Kidney capillary endothelial cell (primary cell): ENCODE measurements around the gene ADAMTS5.

Experiments
- DNase-seq: peaks from one replicate; pipeline ENCODE4 v3.0.0-alpha.2; 2018; ENCODE audit warnings: low spot score

The ADAMTS5 gene

DNA sequence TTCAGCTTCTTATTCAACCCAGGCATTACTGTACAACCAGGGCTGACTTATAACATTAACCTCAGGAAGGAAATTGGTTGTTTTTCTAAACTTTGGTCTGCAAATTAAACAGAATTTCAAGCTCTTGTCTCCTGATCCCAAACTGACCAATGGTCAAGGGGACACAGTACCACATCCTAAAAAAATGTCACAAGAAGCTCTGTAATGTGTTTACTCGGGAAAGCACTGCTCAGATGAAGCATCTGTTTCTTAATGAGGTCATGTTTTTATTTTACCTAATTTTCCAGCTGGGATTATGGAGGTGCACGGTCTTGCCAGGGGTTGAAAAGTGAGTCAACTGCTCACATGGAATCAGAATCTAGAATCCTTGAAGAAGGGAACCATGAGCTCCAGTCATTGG lies 18.7 kb downstream of the ADAMTS5 start:
- no peak for DNase-seq

DNA sequence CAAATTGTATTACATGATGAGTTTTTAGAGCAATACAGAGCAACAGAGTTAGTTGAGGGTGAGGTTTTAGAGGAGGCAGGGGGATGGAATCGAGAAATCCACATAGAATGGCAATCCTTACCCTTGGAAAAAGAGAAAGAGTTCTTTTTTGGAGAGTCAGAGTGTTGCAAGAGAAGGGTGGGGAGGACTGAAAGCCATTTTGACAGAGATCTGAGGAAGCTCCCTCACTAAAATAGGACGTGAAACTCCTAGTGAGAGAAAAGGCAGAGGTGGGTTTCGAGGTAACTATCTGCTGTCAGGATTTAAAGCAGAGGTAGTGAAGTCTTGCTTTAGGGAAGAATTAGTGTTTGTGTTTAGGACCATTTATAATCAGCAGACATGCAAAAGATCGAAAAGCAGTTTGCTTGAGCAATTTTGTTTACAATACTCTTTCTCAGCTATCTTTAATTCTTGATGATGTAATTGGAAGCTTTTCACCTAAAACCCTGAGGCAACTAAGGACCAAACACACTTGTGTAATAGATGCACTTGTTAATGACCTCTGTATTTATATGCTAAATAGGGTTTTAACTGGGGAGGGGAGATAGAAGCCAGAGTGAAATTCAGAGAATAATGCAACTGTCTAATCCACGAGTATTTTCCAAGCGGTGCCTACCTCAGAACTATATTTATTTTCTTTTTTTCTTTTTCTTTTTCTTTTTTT lies 20.0 kb downstream of the ADAMTS5 start:
- DNase-seq: no peak

DNA sequence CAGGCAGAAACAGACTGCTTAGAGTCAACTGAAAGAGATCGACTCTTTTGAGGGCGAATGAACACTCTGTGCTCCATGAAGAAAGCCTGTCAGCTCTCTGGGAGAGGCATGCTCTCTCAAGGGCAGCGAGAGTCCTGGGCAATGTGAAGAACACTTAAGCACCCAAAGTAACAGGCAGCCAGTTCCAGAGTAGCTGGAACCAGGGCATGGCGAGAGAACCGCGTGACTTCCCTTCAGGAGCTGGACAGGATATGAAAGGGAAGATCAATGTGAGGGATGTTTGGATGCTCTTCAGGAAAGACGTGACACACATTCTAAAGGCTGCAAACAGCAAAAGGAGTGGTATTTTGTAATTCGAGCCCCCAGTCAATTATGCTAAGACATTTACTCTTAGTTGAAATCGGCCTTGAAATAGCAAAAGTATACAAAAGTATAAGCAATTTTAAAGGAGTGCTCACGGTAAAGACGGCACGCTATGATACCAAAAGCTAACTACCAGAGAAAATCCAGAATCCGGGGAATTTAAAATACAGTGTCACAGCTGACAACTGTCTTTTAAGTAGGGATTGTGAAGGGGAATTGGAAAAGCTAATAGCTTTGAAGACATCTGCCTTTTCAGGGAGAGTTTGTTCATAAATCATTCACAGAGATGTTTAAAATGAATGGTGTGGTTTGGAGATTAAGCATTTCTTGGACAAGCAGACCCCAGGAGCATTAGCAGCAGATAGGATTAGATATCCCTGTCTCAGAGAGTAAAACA lies 20.8 kb downstream of the ADAMTS5 start:
- no peak for DNase-seq

DNA sequence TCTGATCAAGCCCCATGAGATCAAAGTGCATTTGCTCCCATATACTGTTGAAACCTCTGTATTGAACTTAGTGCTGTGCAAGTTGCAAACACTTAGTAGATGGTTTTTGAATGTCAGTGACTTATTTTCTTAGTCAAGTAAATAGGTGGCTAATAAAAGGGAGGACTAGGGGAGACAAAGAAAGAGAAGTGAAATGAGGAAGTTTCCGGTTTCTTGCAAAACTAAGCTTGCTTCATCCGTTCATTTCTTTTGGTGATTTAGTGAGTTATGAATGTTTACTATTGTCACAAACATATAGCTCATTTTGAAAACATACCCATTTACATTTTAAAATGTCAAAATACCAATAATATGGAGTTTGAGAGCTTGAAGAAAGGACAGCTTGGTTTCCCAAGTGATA lies 23.0 kb downstream of the ADAMTS5 start:
- no peak for DNase-seq

DNA sequence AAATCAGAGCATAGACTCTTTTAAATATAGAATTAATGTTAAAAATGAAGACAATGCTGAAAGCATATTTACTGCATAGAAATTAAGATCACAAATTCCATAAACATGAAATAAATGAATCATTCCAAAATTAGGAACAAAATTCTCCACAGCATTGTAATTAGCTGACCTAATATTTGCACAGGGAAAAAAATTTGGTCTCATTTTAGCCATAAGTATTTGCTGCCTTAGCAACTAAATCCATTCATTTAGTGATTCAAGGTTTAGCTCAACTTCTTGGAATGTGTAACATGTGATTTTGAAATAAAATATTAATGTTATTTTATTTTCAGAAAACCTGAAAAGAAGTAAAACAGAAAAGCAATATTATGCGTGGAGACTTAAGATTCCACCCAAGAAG lies 25.5 kb downstream of the ADAMTS5 start:
- no peak for DNase-seq

DNA sequence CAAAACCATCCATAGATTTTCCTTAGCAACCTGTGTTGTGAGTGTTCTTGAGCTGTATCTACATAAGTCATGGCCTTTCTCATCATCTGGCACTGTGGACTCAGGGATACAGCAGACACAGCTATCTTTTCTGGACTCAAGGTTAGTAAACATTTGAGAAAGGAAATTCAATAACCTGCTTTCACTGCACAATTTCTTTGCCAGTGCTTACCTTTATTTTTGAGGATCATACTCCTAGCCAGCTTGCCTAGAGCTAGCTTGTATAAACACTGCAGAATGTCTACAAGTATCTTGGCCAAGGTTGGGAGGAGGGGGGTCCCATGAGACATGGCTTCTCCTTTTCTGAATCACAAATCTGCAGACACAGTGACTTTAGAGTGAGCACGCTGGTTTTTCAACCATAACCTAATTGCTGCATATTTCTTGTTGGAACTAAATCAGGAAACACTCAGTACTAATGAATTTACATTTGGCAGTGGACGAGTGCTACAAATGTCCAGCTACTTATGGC lies 27.2 kb downstream of the ADAMTS5 start:
- no peak for DNase-seq

DNA sequence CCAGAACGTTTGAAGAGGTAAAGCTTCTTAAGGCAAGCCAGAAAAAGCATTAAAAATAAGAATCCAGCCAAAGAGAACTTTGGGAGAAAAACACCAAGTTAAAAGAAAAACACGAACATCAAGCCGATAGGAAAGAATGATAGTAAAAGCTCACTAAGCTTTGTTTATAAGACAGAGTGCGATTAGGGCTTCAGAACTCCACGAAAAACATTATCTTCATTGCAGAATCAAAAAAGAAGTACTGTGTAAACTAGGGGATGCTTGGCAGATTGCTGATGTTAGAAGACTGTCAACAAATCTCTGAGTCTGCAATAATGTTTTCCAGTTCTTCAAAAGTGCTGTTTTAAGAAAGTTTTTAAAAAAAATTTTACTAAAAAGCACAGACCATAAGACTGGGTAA lies 30.2 kb downstream of the ADAMTS5 start:
- DNase-seq: no peak

DNA sequence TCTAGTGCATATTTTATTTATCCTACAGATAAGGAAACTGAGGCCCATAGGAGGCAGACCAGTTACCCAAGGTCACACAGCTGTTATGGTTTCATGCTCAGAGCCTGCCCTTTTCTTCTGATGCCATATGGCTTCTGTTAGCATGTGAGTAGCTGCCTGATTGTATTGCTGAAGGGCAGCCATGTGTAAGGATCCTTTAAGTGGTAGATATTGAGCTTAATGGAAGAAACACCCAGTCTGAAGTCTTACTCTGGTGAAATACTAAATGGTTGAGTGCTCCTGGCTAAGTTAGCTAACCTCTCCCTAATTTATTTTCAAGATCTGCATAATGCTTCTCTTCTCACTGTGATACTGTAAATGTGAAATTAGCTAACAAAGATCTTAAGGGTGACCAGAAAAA lies 30.9 kb downstream of the ADAMTS5 start:
- DNase-seq: no peak

DNA sequence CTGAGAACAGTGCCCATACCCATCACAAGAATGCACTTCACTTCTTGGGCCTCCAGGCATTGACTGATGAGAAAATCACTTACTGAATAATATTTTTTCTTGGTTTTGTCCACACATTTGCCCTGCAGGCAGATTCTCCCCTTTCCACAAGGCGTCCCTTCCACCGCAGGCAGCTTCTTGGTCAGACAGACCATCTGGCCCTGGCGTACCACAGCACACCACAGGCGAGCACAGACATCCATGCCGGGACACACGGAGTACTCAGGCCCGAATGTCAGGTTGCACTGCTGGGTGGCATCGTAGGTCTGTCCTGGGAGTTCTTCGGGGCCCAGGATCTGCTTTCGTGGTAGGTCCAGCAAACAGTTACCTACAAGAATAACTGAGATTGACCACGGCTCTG lies 32.5 kb downstream of the ADAMTS5 start:
- DNase-seq: no peak

DNA sequence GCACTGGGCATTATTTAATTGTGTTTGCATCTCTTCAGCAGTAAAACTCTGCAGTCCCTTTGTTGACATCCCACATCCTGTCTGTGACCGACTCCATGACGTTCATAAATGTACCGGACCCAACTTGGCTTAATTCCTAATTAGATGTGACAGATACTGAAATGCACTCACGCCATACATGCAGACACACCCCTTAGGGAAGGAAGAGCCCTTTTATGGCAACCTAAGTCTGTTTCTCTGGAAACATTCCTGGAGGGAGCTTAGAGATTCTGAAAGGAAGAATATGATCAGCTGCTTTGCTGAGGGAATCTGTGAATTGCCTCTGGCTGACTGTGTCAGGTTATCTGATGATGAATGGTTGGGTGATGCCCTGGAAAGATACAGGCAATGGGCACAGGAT lies 33.4 kb downstream of the ADAMTS5 start:
- DNase-seq: no peak

DNA sequence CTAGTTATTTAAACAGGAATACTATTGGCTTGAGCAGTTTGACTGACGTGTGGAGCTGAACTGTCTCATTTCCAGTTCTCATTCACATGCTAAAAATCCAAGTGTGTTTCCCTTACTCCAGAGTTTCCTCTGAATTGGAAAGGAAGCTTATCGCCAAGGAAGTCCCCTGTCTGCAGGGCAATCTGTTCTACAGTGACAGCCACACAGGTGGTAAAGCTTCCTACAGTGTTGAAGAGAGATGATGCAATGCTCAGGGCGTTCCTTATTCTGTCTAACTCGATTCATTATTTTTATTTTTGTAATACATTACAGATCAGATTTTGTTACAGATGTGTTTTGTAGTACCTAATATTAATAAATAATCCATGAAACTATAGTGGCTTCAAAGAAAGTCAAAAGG lies 41.3 kb downstream of the ADAMTS5 start:
- no peak for DNase-seq

DNA sequence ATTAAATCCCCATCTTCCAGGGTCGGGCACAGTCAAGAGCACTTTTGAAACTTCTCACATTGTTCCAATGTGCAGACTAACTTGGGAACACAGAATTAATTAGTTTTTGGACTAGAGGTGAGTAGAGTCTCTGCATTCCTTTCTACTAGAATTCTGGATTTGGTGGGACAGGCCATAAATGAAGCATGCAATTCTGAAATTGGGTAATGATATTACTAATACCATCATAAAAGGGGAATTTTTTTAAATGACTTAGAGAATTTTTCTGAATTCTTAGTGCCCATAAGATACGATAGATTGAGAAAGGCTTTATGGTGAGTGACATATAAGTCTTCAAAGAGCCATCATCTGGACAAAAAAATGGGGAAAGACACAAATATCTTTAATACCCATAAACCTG lies 41.8 kb downstream of the ADAMTS5 start:
- no peak for DNase-seq

DNA sequence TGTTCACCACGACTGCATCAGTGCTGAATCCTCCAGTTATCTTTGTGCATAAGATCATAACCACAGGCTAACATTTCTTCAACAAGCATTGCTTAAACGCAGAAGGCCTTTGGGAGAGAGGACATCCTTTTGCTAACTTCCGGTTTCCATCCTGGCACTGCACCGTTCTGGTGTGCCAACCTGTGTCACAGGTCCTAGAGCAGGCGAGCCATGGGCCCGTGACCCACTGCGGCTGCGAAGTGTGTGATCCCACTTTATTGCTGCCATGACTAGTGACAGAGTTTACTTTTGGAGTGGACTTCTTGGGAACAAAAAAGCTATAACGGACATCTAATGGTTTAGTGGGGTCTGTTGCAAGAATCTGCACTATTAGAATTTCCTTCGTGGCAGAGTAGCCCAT lies 42.9 kb downstream of the ADAMTS5 start:
- DNase-seq: no peak

DNA sequence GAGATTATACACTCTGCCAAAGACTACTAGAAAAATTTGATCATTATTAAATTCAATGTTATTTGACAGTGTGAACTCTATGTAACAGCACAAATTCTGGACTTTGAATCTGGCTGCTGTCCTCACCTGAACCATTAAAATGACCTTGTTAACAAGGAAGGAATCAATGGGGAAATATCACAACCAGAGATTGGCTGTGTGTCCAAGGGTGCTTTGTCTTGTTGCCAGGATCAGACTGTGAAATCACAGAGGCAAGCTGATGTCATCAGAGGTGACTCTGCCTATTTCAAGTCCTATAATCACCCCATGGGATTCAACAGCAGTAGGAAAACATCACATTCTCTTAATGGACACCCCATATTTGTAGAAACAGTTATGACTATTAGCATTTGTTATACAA lies 46.8 kb downstream of the ADAMTS5 start:
- no peak for DNase-seq

DNA sequence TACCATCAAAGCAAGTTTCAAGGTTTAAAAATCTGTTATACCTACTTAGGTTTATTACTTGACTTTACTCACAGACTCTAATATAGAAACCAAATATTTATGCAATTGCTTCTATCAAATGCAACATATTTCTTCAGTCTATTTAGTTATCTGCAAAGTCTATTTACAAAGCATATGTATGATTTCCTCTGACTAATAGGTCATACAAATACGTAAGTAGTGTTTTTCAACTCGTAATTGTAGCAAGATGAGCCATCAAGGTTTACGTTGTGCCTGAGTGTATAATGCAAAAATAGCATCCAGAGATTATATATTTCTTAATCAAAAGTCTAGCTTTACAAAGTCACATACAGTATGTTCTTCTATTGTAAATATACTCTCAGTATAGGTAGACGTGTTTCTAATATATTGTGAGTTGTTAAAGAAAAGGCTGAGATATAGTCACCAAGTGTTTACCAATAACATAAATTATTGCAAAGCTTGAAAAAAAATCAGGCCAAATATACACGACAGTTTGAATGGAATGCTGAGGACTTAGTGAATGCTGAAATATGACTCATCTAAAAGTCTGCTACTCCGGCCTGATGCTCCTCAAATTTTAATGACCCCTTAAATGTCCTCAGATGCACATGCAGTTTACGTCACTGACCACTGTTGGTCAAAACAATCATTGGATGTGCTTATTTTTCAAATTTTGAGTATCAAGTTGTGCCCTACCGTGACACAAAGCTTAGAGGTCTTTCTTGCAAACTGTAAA lies 48.4 kb downstream of the ADAMTS5 start:
- no peak for DNase-seq

DNA sequence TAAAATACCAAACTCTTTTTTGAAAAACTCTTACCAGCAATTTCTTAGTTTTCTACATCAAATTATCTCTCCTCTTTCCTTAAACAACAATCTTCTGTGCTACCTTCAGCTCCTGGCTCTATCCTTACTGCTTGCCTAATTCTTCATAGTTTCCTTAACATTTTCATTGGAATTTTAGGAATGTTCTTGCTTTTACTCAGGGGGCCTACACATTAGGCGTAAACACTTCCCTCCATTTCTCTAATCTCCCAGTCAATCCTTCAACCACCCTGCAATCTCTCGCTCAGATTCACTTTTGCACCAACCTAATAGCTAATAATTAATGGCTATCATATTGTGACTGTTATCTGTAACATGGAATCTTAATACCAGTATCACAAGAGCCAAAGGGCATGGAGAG lies 50.1 kb downstream of the ADAMTS5 start:
- DNase-seq: no peak

DNA sequence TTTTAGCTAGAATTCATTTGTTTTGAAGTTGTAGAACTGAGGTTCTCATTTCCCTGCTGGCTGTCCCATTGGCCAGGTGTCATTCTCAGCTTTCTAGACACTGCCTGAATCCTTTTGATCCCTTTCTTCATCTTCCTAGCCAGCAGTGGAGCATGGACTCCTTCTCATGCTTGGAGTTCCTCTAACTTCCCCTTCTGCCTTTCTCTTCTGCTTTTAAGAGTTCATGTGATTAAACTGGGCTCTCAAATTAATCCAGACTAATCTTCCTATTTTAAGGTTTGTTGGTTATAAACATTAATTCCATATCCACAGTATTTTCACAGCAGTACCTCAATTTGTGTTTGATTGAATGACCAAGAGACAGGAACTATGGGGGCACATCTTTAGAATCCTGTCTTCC lies 52.3 kb downstream of the ADAMTS5 start:
- DNase-seq: no peak

DNA sequence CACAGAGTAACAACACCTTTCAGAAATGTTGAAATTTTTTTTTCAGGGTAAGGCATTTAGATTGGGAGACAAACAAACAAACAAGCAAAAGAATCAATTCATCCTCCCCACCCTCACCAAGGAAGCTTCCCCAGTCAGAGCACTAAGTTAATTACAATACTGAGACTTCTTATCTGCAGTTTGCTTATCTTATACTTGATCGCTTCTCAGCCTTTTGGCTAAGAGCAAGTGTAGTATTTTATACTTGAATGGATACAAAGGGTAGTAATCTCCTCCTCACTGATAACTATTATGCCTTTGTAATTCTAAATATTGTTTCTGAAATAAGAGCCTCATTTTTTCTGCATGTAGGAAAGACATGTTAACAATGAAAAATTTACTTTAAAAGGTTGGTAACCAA lies 54.4 kb downstream of the ADAMTS5 start:
- DNase-seq: no peak

DNA sequence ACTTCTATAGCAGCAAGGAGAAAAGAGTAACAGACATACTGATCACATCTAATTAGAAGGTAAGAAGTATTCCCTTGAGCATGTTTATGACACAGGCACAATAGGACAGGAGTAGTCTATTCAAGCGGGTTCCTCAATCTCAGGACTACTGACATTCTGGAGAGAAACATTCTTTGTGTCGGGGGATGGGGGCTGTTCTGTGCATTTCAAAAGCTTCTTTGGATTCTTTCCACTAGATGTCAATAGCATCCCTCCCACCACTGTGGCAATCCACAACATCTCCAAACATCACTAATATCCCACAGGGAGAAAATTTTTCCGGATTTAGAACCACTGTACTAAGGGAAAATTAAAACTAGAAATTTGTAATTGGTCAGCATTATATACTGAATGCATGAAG lies 56.9 kb downstream of the ADAMTS5 start:
- DNase-seq: no peak

DNA sequence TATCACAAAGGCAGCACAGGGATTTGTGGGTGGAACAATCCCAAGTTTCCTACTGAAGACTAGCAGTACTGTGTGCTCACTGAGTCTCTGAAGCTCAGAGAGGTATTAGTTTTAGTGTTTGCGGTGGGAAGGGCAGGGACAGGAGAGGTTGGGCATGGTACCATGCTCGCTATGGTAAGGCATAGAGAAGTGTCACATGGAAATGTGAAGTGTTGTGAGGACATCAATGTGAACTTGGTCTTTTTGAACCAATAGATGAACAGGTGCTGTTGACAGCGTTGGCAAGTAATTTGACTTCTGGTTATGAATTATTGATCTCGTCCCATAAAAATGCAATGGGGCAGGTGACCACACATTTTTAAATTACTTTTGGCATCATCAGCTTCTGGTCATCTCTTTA lies 65.9 kb downstream of the ADAMTS5 start:
- DNase-seq: no peak

DNA sequence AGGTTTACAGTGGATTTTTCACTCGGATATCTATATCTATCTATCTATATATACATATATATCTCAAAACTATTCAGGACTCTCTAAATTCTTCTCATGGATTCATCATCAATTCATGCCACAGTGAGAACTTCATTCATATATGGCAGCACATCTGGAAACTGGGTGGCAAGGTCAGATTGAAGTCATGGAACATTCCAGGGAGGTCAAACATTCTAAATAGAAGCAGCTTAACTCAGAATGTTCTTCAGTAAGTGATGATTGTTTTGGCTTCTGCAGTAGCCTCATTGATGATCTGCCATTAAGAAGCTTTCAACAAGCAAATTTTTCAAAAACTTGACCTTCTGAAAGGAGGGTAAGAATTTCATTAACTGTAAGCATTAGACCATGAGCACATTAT lies 74.7 kb downstream of the ADAMTS5 start:
- no peak for DNase-seq

DNA sequence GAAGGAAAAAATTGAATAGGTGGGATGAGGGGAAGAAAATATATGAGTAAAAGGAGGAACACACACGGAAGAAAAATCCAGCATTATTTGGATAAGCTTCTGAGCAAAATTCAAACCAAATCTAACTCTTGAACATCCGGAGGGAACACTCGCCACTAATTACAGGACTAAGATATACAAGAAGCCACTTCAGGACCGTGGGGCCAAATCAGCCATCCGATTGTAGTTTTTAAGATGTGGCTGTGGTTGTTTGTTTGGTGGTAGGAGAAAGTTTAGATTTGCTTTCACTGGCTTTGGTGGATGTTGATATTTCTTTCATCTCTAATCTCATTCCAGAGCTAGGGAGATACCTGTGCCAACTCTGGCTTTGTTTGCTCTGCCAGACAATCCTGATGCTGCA lies 78.0 kb downstream of the ADAMTS5 start:
- DNase-seq: no peak

DNA sequence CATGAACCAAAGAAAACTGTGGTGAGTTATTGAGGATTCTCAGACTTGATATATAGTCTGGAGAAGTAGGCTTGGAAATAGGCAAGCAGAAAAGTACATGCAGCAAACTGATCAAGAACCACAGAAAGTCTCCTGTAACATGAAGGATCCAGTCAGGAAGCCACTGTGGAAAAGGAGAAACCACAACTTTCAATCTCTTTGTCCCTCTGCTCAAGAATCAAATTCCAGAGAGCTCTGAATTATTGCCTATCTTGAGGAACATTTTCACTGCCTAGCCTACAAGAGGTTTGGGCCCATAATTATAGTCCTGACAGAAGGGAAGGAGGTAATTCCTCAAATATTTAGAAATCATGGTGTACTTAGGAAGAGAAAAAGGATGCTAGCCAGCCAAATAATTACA lies 78.6 kb downstream of the ADAMTS5 start:
- DNase-seq: no peak
